C4-2B (cell line): ENCODE results near the gene TTYH3.

Source experiments
- H3K27ac ChIP-seq: fragments of 450-650 bp; 2 replicates; pipeline ENCODE4 v1.5.1; 2017
- ZFX ChIP-seq: fragments of 450-650 bp; IDR thresholded peaks from 2 replicates; pipeline ENCODE4 v1.6.1; 2017
- TF ChIP-seq, protein P1 (sequence below): fragments of 450-650 bp; conservative IDR thresholded peaks from 2 replicates; pipeline ENCODE4 v1.5.1; 2017; ENCODE audit warnings: mild to moderate bottlenecking

TTYH3 gene

DNA sequence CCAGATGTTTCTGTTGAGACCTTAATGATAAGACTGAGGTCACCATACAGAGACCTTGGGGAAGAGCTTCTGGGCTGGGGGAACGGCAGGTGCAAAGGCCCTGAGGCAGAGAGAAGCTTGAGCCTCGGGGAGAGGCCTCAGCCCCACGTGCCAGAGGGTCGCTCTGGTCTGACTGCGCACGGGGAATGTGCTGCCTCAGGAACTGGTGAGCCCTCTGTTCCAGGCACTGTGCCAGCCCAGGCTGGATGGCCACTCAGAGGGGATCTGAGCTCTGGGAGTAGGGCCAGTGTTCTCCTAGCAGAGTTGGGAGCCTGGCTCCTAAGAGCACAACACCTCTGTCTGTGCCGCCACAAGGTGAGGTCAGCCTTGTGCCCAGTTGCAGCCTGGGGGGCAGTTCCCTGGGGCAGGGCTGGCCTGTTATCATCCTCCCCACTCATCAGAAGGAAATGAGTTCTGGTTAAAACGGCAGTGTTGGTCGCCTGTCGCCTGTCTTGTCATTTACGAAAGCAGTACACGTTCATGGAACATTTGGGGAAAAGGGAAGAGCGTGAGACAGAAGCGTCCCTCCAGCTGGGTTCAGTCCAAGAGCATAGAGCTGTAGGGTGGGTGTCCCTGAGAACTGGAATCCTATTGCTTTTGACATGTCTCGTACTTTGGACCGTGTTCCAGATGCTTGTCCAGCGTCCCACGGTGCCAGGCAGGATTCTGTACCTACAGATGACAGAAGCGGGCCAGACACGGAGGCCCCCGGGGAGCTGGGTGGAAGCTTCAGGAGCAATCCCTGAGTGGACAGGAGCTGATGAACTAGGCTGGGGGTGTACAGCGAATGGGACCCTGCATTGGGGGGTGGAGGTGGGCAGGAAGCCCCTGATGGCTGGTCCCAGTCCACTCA lies 4.3 kb downstream of the TTYH3 start:
- TF ChIP-seq, protein P1, sequence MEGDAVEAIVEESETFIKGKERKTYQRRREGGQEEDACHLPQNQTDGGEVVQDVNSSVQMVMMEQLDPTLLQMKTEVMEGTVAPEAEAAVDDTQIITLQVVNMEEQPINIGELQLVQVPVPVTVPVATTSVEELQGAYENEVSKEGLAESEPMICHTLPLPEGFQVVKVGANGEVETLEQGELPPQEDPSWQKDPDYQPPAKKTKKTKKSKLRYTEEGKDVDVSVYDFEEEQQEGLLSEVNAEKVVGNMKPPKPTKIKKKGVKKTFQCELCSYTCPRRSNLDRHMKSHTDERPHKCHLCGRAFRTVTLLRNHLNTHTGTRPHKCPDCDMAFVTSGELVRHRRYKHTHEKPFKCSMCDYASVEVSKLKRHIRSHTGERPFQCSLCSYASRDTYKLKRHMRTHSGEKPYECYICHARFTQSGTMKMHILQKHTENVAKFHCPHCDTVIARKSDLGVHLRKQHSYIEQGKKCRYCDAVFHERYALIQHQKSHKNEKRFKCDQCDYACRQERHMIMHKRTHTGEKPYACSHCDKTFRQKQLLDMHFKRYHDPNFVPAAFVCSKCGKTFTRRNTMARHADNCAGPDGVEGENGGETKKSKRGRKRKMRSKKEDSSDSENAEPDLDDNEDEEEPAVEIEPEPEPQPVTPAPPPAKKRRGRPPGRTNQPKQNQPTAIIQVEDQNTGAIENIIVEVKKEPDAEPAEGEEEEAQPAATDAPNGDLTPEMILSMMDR = no peak
- TF ChIP-seq ZFX = no peak
- H3K27ac ChIP-seq = no peak overlapping the region

GRCh38 chr7:2637066-2637471 lies 5.3 kb downstream of the TTYH3 start:
- TF ChIP-seq, protein P1 = no peak
- TF ChIP-seq ZFX = no peak
- H3K27ac ChIP-seq = no peak overlapping the region

DNA sequence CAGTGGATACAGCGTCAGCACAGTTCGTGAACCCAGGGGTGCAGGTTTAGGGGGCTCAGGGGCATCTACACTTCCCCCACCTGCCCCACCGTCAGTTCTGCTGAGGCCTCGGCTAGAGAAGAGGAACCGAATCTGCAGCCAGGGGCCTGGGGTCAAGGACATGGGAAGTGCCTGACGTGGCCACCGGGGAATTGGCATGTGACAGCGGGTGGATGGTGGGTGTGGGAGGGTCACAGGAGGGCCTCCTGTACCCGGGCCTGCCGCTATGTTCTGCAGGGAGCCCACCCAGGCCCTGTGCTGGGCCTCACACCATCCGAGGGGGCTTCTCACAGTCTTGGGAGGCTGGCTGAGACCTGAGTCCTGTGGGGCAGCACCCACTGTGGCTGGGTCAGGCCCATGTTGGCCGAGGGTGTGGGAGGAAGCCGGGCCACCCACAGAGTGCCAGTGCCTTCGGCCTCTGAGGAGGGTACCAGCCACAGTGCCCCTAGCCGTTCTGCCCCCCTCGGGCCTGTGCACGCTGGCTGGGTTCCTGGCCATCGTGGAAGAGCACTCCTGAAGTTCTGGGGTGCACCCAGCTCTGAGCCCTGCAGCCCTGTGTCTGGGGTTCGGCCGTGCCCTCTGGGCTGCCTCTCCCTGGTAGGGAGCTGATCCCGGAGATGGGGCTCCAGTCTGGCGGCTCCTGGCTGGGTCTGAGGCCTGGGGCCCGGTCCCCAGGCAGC lies 5.9 kb downstream of the TTYH3 start:
- TF ChIP-seq, protein P1 = no peak
- TF ChIP-seq ZFX = no peak
- H3K27ac ChIP-seq = no peak overlapping the region

- TF ChIP-seq, protein P1 = no peak
- TF ChIP-seq ZFX = no peak
- H3K27ac ChIP-seq = no peak overlapping the region
Measured at GRCh38 chr7:2638224-2638991, 6.6 kb downstream of the TTYH3 start.

- no peak overlapping the region for H3K27ac ChIP-seq
- no peak for TF ChIP-seq ZFX
- TF ChIP-seq, protein P1 = no peak
Measured at GRCh38 chr7:2639181-2639681, 7.4 kb downstream of the TTYH3 start.

GRCh38 chr7:2639695-2640481 lies 8.1 kb downstream of the TTYH3 start:
- no peak for TF ChIP-seq ZFX
- no peak overlapping the region for H3K27ac ChIP-seq

- no peak for TF ChIP-seq ZFX
- TF ChIP-seq, protein P1 = no peak
- no peak overlapping the region for H3K27ac ChIP-seq
Measured at GRCh38 chr7:2640482-2640830, 8.7 kb downstream of the TTYH3 start.
